D341Med (cell line): ENCODE results near the gene KCNMA1.

Experiments used
- DNase-seq: peaks from one replicate; pipeline ENCODE4 v3.0.0; 2012; ENCODE audit warnings: low spot score

The KCNMA1 gene

GRCh38 chr10:77041636-77042258, 595.9 kb downstream of the KCNMA1 start:
- no peak for DNase-seq

- DNase-seq = no peak
Measured at GRCh38 chr10:77038407-77038806, 599.2 kb downstream of the KCNMA1 start.

GRCh38 chr10:77037735-77038403, 599.7 kb downstream of the KCNMA1 start:
- DNase-seq = peak; percentile 53

- no peak for DNase-seq
Measured at GRCh38 chr10:77036993-77037734, 600.4 kb downstream of the KCNMA1 start.

GRCh38 chr10:77036276-77036675, 601.3 kb downstream of the KCNMA1 start:
- DNase-seq = no peak

- no peak for DNase-seq
Measured at GRCh38 chr10:77034795-77035194, 602.8 kb downstream of the KCNMA1 start.

- no peak for DNase-seq
Measured at GRCh38 chr10:77034240-77034639, 603.4 kb downstream of the KCNMA1 start.

- no peak for DNase-seq
Measured at GRCh38 chr10:77032188-77032570, 605.4 kb downstream of the KCNMA1 start.

- no peak for DNase-seq
Measured at GRCh38 chr10:77031531-77032187, 605.9 kb downstream of the KCNMA1 start.

GRCh38 chr10:77030974-77031373, 606.6 kb downstream of the KCNMA1 start:
- no peak for DNase-seq

GRCh38 chr10:77029777-77030717, 607.6 kb downstream of the KCNMA1 start:
- DNase-seq = no peak

GRCh38 chr10:77028042-77028441, 609.6 kb downstream of the KCNMA1 start:
- no peak for DNase-seq

- no peak for DNase-seq
Measured at GRCh38 chr10:77027576-77027975, 610.0 kb downstream of the KCNMA1 start.

GRCh38 chr10:77027141-77027540, 610.5 kb downstream of the KCNMA1 start:
- DNase-seq = no peak

GRCh38 chr10:77026148-77026547, 611.5 kb downstream of the KCNMA1 start:
- no peak for DNase-seq

GRCh38 chr10:77024461-77024860, 613.1 kb downstream of the KCNMA1 start:
- no peak for DNase-seq

- DNase-seq = no peak
Measured at GRCh38 chr10:77023396-77023795, 614.2 kb downstream of the KCNMA1 start.

- no peak for DNase-seq
Measured at GRCh38 chr10:77022671-77023070, 614.9 kb downstream of the KCNMA1 start.

GRCh38 chr10:77021966-77022490, 615.6 kb downstream of the KCNMA1 start:
- no peak for DNase-seq

GRCh38 chr10:77020426-77021040, 617.1 kb downstream of the KCNMA1 start:
- no peak for DNase-seq

GRCh38 chr10:77016855-77017254, 620.8 kb downstream of the KCNMA1 start:
- no peak for DNase-seq
